Measurements from ENCODE around the gene SLC25A51. TPM values are rescaled to one million over a fixed set of nuclear protein-coding genes. Genes with fewer than 3 reads are reported as not detected.

Gene SLC25A51
- 24.2 TPM for total RNA-seq

- peak; percentile 97 for DNase-seq (ENCODE audit: low spot score)
- intact Hi-C loops (cut with DNase I), result no loop called here
- ATAC-seq, result peak; percentile 95
Observed at GRCh38 chr9:37903647-37904444, at the start of gene SLC25A51. SLC25A51 (minus strand) TSS chr9:37904127; CDS start chr9:37888550, 15,577 bp downstream.

GRCh38 chr9:37953206-37953774, 49.4 kb upstream of the SLC25A51 start:
- intact Hi-C loops (cut with DNase I), result no loop called here
- ATAC-seq (no peak), DNase-seq (ENCODE audit: low spot score) (no peak)

- ATAC-seq (no peak), DNase-seq (ENCODE audit: low spot score) (no peak)
- intact Hi-C loops (cut with DNase I), result no loop called here
Observed at GRCh38 chr9:37952731-37953130, 48.8 kb upstream of the SLC25A51 start.

- ATAC-seq, result peak; percentile 7
- no peak for DNase-seq (ENCODE audit: low spot score)
- intact Hi-C loops (cut with DNase I), result no loop called here
Observed at GRCh38 chr9:37951671-37952449, 47.9 kb upstream of the SLC25A51 start.

GRCh38 chr9:37950561-37950960, 46.6 kb upstream of the SLC25A51 start:
- intact Hi-C loops (cut with DNase I), result no loop called here
- ATAC-seq (no peak), DNase-seq (ENCODE audit: low spot score) (no peak)

GRCh38 chr9:37949576-37949975, 45.6 kb upstream of the SLC25A51 start:
- ATAC-seq (no peak), DNase-seq (ENCODE audit: low spot score) (no peak)
- intact Hi-C loops (cut with DNase I), result no loop called here

GRCh38 chr9:37948417-37948980, 44.6 kb upstream of the SLC25A51 start:
- DNase-seq (ENCODE audit: low spot score) (no peak), ATAC-seq (no peak)
- intact Hi-C loops (cut with DNase I), result no loop called here

GRCh38 chr9:37947977-37948376, 44.0 kb upstream of the SLC25A51 start:
- no peak for ATAC-seq

GRCh38 chr9:37947471-37947870, 43.5 kb upstream of the SLC25A51 start:
- ATAC-seq (no peak), DNase-seq (ENCODE audit: low spot score) (no peak)
- intact Hi-C loops (cut with DNase I), result no loop called here

More at GRCh38 chr9:37947977-37948376, 44.0 kb upstream of the SLC25A51 start:
- DNase-seq (ENCODE audit: low spot score), result no peak
- intact Hi-C loops (cut with DNase I), result no loop called here

GRCh38 chr9:37946971-37947370, 43.0 kb upstream of the SLC25A51 start:
- intact Hi-C loops (cut with DNase I), result no loop called here
- ATAC-seq, result no peak

GRCh38 chr9:37946041-37946440, 42.1 kb upstream of the SLC25A51 start:
- no peak for DNase-seq (ENCODE audit: low spot score)
- no peak for ATAC-seq
- intact Hi-C loops (cut with DNase I), result no loop called here

More at GRCh38 chr9:37946971-37947370, 43.0 kb upstream of the SLC25A51 start:
- DNase-seq (ENCODE audit: low spot score), result no peak

GRCh38 chr9:37944671-37945481, 40.9 kb upstream of the SLC25A51 start:
- ATAC-seq, result no peak
- intact Hi-C loops (cut with DNase I), result no loop called here

GRCh38 chr9:37944266-37944650, 40.3 kb upstream of the SLC25A51 start:
- intact Hi-C loops (cut with DNase I), result no loop called here
- ATAC-seq (peak; percentile 5), DNase-seq (ENCODE audit: low spot score) (no peak)

More at GRCh38 chr9:37944671-37945481, 40.9 kb upstream of the SLC25A51 start:
- DNase-seq (ENCODE audit: low spot score), result no peak

- ATAC-seq, result peak; percentile 55
- no peak for DNase-seq (ENCODE audit: low spot score)
- intact Hi-C loops (cut with DNase I), result no loop called here
Observed at GRCh38 chr9:37943345-37944265, 39.7 kb upstream of the SLC25A51 start.

GRCh38 chr9:37942621-37943344, 38.9 kb upstream of the SLC25A51 start:
- DNase-seq (ENCODE audit: low spot score) (no peak), ATAC-seq (no peak)
- intact Hi-C loops (cut with DNase I), result no loop called here

- DNase-seq (ENCODE audit: low spot score), result no peak
- intact Hi-C loops (cut with DNase I), result no loop called here
- ATAC-seq, result no peak
Observed at GRCh38 chr9:37941253-37941652, 37.3 kb upstream of the SLC25A51 start.

- ATAC-seq (no peak), DNase-seq (ENCODE audit: low spot score) (no peak)
- intact Hi-C loops (cut with DNase I), result no loop called here
Observed at GRCh38 chr9:37939575-37940095, 35.7 kb upstream of the SLC25A51 start.
